Prostate gland (tissue), 2 donors: ENCODE results near the gene TRMT61B.

Source experiments
- POLR2A ChIP-seq: fragments of 450-650 bp; IDR thresholded peaks from one replicate; pipeline ENCODE4 v1.6.1; 2016; ENCODE audit warnings: antibody characterized with exemption, mild to moderate bottlenecking
- POLR2AphosphoS5 ChIP-seq: sonication (generic); formaldehyde crosslinking; IDR thresholded peaks from one replicate; pipeline ENCODE4 v1.6.1; 2017; ENCODE audit warnings: antibody characterized with exemption
- TF ChIP-seq, protein P1 (sequence below), 4 experiments: fragments of 200-600 bp in 2 of 4; fragments of 450-650 bp in 2 of 4; sonication (generic) in 2 of 4; IDR thresholded peaks; 1 replicate in 3 of 4; 2 replicates in 1 of 4; pipeline ENCODE4 v1.5.1; 2016 to 2019; ENCODE audit warnings: antibody characterized with exemption in 4 of 4, mild to moderate bottlenecking in 2 of 4, moderate library complexity in 2 of 4

DNA sequence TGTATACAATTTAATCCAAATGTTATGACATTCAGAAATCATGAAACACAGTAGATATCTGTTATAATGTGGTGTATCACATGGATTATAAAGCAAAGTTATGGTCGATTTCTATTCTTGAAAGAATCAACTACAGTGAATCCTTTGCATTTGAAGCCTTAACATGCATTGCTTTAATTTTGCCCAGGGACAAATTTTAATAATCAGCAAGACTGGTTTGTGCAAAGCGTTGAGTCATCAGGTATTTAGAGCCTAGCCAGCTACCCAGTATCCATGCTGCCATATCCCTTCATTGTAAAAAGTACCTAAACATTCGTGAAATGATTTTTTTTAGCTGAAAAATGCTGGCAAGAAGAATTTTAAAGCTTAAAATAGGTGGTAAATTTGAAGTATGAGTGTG lies 68.4 kb downstream of the TRMT61B start:
- TF ChIP-seq, protein P1, sequence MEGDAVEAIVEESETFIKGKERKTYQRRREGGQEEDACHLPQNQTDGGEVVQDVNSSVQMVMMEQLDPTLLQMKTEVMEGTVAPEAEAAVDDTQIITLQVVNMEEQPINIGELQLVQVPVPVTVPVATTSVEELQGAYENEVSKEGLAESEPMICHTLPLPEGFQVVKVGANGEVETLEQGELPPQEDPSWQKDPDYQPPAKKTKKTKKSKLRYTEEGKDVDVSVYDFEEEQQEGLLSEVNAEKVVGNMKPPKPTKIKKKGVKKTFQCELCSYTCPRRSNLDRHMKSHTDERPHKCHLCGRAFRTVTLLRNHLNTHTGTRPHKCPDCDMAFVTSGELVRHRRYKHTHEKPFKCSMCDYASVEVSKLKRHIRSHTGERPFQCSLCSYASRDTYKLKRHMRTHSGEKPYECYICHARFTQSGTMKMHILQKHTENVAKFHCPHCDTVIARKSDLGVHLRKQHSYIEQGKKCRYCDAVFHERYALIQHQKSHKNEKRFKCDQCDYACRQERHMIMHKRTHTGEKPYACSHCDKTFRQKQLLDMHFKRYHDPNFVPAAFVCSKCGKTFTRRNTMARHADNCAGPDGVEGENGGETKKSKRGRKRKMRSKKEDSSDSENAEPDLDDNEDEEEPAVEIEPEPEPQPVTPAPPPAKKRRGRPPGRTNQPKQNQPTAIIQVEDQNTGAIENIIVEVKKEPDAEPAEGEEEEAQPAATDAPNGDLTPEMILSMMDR (IDR thresholded peaks at IDR 0.05), result no peak
- TF ChIP-seq POLR2A (no peak), POLR2AphosphoS5 (no peak)
